Stomach (tissue), 9 donors: Measurements from ENCODE around the gene FAM98B. TPM values are rescaled to one million over a fixed set of nuclear protein-coding genes. Genes with fewer than 3 reads are reported as not detected.

ENCODE experiments used
- DNase-seq, 2 donors: peaks; one replicate each; pipeline versions ENCODE4 v3.0.0 to v3.0.0-alpha.2; 2013 to 2019
- H3K27ac ChIP-seq, 5 donors: fragments of 200-600 bp in 4 of 5; sonication (generic) in 4 of 5; one replicate each; pipeline ENCODE4 v1.5.1; 2013 to 2019; ENCODE audit warnings: mild to moderate bottlenecking in 1 of 5, moderate library complexity in 1 of 5
- H3K27me3 ChIP-seq, 3 donors: fragments of 200-600 bp; sonication (generic); one replicate each; pipeline ENCODE4 v1.5.1; 2017 to 2019; ENCODE audit warnings: mixed run types in 1 of 3
- H3K36me3 ChIP-seq, 4 donors: fragments of 200-600 bp; sonication (generic); 1 replicate in 3 of 4; 2 replicates in 1 of 4; pipeline ENCODE4 v1.5.1; 2016 to 2019
- H3K4me1 ChIP-seq, 4 donors: fragments of 200-600 bp; sonication (generic); one replicate each; pipeline ENCODE4 v1.5.1; 2016 to 2019
- H3K4me3 ChIP-seq, 4 donors: fragments of 200-600 bp; sonication (generic) in 3 of 4; one replicate each; pipeline ENCODE4 v1.5.1; 2016 to 2019; ENCODE audit warnings: mild to moderate bottlenecking in 1 of 4
- H3K9me3 ChIP-seq, 4 donors: fragments of 200-600 bp; sonication (generic); one replicate each; pipeline ENCODE4 v1.5.1; 2016 to 2019
- EP300 ChIP-seq: sonication (generic); formaldehyde crosslinking; IDR thresholded peaks from one replicate; pipeline ENCODE4 v1.6.1; 2017; ENCODE audit warnings: antibody characterized with exemption
- POLR2A ChIP-seq, 4 donors: fragments of 450-650 bp; IDR thresholded peaks; one replicate each; pipeline ENCODE4 v1.6.1; 2016; ENCODE audit warnings: antibody characterized with exemption in 4 of 4, control low read depth in 2 of 4, mild to moderate bottlenecking in 1 of 4, moderate library complexity in 1 of 4
- POLR2AphosphoS5 ChIP-seq, 3 donors: sonication (generic); formaldehyde crosslinking; IDR thresholded peaks; one replicate each; pipeline ENCODE4 v1.6.1; 2016; ENCODE audit warnings: antibody characterized with exemption in 3 of 3
- WGBS, 5 donors: extraction: QIAGEN DNeasy Blood & Tissue Kit in 3 of 5; methylation state at CpG; one replicate each; pipeline versions ENCODE4 v1.1.5 to v1.1.7; 2013 to 2018; 5-methylcytosine and 5-hydroxymethylcytosine counted together
- intact Hi-C: fragments of 100-400 bp; cut with DNase I; formaldehyde crosslinking; loops from one replicate; pipeline ENCODE4 v1.15.1; 2023; ENCODE audit warnings: low total_unique reads
- polyA plus RNA-seq, 3 donors: library from polyadenylated mRNA; stranded (reverse); fragments of 200-250 nt; gene quantifications; one replicate each; pipeline ENCODE4 v1.2.3, GENCODE V29; 2013
- total RNA-seq, 5 donors: library from RNA; depleted of rRNA; stranded (reverse); fragments of >200 nt; gene quantifications; one replicate each; pipeline versions ENCODE4 v1.1.0 to v1.2.3, GENCODE V29; 2014 to 2016
- TF ChIP-seq, protein P1 (sequence below), 7 experiments: fragments of 450-650 bp in 4 of 7; fragments of 200-600 bp in 3 of 7; sonication (generic) in 3 of 7; IDR thresholded peaks; one replicate each; pipeline ENCODE4 v1.5.1; 2016 to 2019; ENCODE audit warnings: antibody characterized with exemption in 7 of 7, control low read depth in 2 of 7, mild to moderate bottlenecking in 1 of 7
- donor health status: healthy with polysubstance abuse.
- donor health status: Bipolar disorder and iron deficiency.
- donor health status: healthy.

FAM98B gene
- total and polyA plus RNA-seq, 8 donors, result 1.7 to 61.3 (median 8.7) TPM

DNA sequence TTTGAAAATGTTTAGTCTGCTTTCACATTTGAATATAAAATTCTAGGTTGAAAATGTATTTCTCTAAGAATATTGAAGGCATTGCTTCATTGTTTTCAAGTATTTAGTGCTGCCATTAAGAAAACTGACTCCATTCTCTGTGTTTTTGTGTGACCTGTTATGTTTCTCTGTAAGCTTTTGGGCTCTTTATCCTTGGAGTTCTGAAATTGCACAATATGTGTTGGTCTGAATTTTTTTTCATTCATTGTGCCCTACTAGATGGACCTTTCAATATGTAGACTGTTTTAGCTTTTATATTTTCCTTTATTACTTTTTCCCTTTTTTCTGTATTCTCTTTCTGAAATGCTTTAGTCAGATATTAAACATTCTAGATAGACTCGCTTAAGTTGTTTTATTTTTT, 22.2 kb downstream of the FAM98B start:
- H3K27me3 ChIP-seq, result no peaks in the 10 kb centered on the region
- 92 to 100% (median 94%) methylated on average over 1 of the region's 1 CpG for WGBS, 5 donors
- no peaks in the 10 kb centered on the region for H3K9me3 ChIP-seq
- H3K36me3 ChIP-seq, result peaks cover 0 to 70% (median 56%) of the 10 kb centered on the region in 4 donors
- DNase-seq, result no peak
- no peak overlapping the region for H3K27ac ChIP-seq
- intact Hi-C loops, result no loop called here
- H3K4me3 ChIP-seq, result no peak overlapping the region
- H3K4me1 ChIP-seq, result no peaks in the 10 kb centered on the region
- TF ChIP-seq POLR2AphosphoS5 (IDR thresholded peaks at IDR 0.05) (no peak), EP300 (no peak)

DNA sequence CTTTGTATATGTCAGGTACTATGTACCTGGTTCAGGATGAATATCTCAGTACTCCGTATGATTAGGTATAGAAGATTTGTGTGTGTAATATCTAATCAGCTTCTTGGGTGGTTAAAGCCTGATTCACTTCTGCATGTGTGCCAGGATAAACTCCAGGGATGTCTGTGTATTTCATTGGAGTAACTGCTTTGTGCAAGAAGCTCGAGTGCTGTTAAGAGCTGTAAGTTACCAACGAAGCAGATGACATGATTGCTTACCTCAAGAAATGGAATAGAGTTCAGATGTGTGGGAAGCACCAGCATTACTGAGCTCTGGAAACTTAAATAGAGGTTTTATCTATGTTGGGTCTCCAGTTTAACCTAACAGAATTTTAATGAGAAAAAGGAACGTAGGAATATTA, 23.7 kb downstream of the FAM98B start:
- no peak overlapping the region for H3K4me3 ChIP-seq
- intact Hi-C loops, result no loop called here
- WGBS, 5 donors, result 62 to 75% (median 67%) methylated on average over 4 of the region's 4 CpGs

DNA sequence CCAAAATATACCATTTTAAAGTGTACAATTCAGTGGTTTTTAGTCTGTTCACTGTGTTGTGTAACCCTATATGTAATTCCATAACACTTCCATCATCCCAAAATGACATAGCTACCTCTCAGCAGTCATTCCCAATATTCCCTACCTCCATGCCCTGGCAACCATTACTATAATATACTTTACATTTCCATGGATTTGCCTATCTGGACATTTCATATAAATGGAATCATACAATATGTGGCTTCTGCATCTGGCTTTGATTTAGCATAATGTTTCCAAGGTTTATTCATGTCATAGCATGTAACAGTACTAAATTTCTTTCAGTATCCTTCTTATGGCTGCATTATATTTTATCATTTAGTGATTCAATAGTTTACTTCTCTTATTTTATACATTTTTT, 25.3 kb downstream of the FAM98B start:
- no peak overlapping the region for H3K27ac ChIP-seq

More for the DNA sequence above, 23.7 kb downstream of the FAM98B start:
- peaks cover 0 to 75% (median 65%) of the 10 kb centered on the region in 4 donors for H3K36me3 ChIP-seq
- H3K9me3 ChIP-seq, result no peaks in the 10 kb centered on the region
- TF ChIP-seq POLR2AphosphoS5 (IDR thresholded peaks at IDR 0.05) (no peak), EP300 (no peak), POLR2A (IDR thresholded peaks at IDR 0.05) (no peak)
- TF ChIP-seq, protein P1, sequence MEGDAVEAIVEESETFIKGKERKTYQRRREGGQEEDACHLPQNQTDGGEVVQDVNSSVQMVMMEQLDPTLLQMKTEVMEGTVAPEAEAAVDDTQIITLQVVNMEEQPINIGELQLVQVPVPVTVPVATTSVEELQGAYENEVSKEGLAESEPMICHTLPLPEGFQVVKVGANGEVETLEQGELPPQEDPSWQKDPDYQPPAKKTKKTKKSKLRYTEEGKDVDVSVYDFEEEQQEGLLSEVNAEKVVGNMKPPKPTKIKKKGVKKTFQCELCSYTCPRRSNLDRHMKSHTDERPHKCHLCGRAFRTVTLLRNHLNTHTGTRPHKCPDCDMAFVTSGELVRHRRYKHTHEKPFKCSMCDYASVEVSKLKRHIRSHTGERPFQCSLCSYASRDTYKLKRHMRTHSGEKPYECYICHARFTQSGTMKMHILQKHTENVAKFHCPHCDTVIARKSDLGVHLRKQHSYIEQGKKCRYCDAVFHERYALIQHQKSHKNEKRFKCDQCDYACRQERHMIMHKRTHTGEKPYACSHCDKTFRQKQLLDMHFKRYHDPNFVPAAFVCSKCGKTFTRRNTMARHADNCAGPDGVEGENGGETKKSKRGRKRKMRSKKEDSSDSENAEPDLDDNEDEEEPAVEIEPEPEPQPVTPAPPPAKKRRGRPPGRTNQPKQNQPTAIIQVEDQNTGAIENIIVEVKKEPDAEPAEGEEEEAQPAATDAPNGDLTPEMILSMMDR (IDR thresholded peaks at IDR 0.05), result no peak
- H3K27ac ChIP-seq, result no peak overlapping the region
- no peaks in the 10 kb centered on the region for H3K4me1 ChIP-seq
- no peak for DNase-seq
- H3K27me3 ChIP-seq, result no peaks in the 10 kb centered on the region

DNA sequence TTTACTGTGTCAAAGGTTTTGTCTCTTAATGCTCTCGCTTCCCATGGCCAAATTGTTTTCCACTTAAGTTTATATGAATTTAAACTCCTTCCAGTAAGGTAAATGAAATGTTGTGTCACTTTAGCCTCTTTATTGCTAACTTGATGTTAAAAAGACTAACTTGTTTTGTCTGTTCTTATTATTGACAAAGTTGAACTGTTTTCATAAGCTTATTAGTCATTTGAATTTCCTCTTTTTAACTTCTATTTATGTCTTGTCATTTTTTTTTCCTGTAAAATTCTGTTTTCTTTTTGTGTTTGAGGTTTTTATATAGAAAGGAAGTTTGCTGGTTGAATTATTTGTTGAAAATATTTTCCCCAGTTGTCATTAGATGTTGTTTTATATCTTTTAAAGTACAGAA, 25.8 kb downstream of the FAM98B start:
- no peak for TF ChIP-seq EP300
- TF ChIP-seq POLR2AphosphoS5 (IDR thresholded peaks at IDR 0.05), result no peak
- TF ChIP-seq, protein P1 (IDR thresholded peaks at IDR 0.05), result no peak
- no peak for TF ChIP-seq POLR2A (IDR thresholded peaks at IDR 0.05)
- DNase-seq, result no peak
- intact Hi-C loops, result no loop called here
- Histone ChIP-seq H3K27ac (no peak overlapping the region), H3K27me3 (no peaks in the 10 kb centered on the region), H3K4me1 (no peaks in the 10 kb centered on the region), H3K36me3 (peaks cover 0 to 67% (median 55%) of the 10 kb centered on the region in 4 donors), H3K4me3 (no peak overlapping the region), H3K9me3 (no peaks in the 10 kb centered on the region)
- 95 to 100% (median 98%) methylated on average over 1 of the region's 1 CpG for WGBS, 5 donors

More for the DNA sequence above, 25.3 kb downstream of the FAM98B start:
- Histone ChIP-seq H3K4me3 (no peak overlapping the region), H3K9me3 (no peaks in the 10 kb centered on the region), H3K4me1 (no peaks in the 10 kb centered on the region), H3K36me3 (peaks cover 0 to 69% (median 60%) of the 10 kb centered on the region in 4 donors), H3K27me3 (no peaks in the 10 kb centered on the region)
- TF ChIP-seq POLR2AphosphoS5 (IDR thresholded peaks at IDR 0.05), result no peak
- TF ChIP-seq EP300, result no peak
- TF ChIP-seq POLR2A (IDR thresholded peaks at IDR 0.05), result no peak
- TF ChIP-seq, protein P1 (IDR thresholded peaks at IDR 0.05), result no peak
- intact Hi-C loops, result no loop called here
- DNase-seq, result no peak

DNA sequence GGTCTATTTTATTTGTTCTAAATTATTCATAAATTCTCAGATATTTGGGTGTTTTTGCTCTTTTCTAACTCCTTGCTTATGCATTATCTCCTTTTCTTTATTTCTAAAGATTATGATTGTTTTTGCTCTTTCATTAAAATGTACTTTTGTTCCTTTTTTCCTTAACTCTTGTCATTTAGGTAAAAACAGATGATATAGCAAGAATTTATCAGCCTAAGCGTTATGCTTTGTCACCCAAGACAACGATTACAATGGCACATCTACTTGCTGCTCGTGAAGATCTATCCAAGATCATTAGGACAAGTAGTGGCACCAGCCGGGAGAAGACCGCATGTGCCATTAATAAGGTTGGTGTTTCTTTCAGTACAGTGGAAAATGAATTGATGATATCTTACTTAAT, 27.2 kb downstream of the FAM98B start:
- Histone ChIP-seq H3K9me3 (no peaks in the 10 kb centered on the region), H3K4me1 (no peaks in the 10 kb centered on the region), H3K27ac (no peak overlapping the region), H3K4me3 (no peak overlapping the region), H3K27me3 (no peaks in the 10 kb centered on the region), H3K36me3 (peaks cover 0 to 61% (median 44%) of the 10 kb centered on the region in 4 donors)
- WGBS, 5 donors, result 94 to 98% (median 95%) methylated on average over 5 of the region's 5 CpGs
- no peak for DNase-seq
- intact Hi-C loops, result no loop called here
- TF ChIP-seq, protein P1 (IDR thresholded peaks at IDR 0.05), result no peak
- no peak for TF ChIP-seq POLR2AphosphoS5 (IDR thresholded peaks at IDR 0.05)
- no peak for TF ChIP-seq EP300
- no peak for TF ChIP-seq POLR2A (IDR thresholded peaks at IDR 0.05)
